Adipose tissue (tissue), 3 donors: Measurements from ENCODE around the gene PRR13. TPM values are rescaled to one million over a fixed set of nuclear protein-coding genes. Genes with fewer than 3 reads are reported as not detected.
"Not testable (repeated sequence)": the region's sequence is repeated elsewhere in the genome, so short reads cannot be mapped to it uniquely, and the experiment has no call there.

Experiments
- H3K27ac ChIP-seq: one replicate; pipeline ENCODE4 v1.5.1; 2013; ENCODE audit warnings: low read depth, low read length
- WGBS, 3 donors: extraction: QIAGEN DNeasy Blood & Tissue Kit; methylation state at CpG; one replicate each; pipeline ENCODE4 v1.1.7; 2013; 5-methylcytosine and 5-hydroxymethylcytosine counted together
- polyA plus RNA-seq, 3 donors: library from polyadenylated mRNA; stranded (reverse); fragments of 200-250 nt; gene quantifications; one replicate each; pipeline ENCODE4 v1.2.3, GENCODE V29; 2013
- donor health status: healthy with polysubstance abuse.
- donor health status: Bipolar disorder and iron deficiency.
- donor health status: healthy.

PRR13 gene, protein sequence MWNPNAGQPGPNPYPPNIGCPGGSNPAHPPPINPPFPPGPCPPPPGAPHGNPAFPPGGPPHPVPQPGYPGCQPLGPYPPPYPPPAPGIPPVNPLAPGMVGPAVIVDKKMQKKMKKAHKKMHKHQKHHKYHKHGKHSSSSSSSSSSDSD
- 100 to 1,000 TPM in 2 of 3 donors, 10 to 100 TPM in 1; 82.1 to 179 (median 162) TPM for polyA plus RNA-seq

DNA sequence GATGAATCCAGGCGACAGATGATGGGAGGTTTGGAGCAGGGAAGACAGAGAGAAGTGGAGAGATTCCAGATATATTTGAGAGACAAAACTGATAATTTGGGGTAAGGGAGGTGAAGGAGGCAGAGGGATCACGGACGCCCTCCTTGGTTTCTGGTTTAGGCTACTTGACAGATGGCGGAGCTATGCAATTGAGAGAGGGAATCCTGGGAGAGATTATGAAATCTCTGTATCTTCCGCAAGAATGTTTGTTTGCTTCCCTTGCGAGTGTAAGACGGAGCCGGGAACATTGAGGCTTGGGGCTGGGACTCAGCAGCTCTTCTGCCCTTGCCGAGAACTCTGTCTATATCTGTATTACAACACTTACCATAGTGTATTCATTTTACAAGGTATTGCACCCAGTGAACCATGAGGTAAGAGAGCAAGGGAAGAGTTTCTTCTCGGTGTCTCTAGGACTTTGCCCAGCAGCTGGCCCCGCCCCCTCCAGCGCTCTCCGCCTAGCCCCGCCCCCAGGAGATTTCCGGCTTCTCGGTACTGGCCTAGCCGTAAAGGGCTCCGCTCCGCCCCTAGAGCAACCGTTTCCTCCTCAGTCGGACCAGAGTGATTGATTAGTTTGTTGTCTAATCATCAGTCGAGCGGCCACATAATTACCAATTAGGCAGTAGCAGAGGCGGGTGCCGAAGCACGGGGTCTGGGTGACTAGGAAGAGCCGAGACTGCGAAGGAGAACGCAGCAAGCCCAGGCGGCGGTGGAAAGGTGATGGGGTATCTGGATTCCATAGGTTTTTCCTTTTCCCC is at the start of gene PRR13:
PRR13 (plus strand) TSS at position 695 of the 794 bp plus-strand sequence. CDS start 981 bp downstream, outside the sequence.
- peak within 1 kb of the TSS; percentile 69 for H3K27ac ChIP-seq
- WGBS, 3 donors, result 0 to 1% (median 1%) methylated on average over 31 of the region's 31 CpGs

DNA sequence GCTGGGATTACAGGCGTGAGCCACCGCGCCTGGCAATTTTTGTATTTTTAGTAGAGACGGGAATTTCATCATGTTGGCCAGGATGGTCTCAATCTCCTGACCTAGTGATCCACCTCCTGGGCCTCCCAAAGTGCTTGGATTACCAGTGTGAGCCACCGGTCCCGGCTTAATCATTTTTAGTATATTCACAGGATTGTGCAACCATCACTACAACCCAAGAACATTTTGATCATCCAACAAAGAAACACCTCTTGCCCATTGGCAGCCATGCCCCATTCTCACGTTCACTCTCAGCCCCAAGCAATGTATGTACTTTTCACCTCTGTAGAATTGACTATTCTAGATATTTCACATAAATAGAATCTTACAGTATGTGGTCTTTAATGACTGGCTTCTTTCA is 41.6 kb upstream of the PRR13 start:
- no peak overlapping the region for H3K27ac ChIP-seq
- WGBS, 3 donors, result 89 to 97% (median 97%) methylated on average over 6 to 7 of the region's 7 CpGs

DNA sequence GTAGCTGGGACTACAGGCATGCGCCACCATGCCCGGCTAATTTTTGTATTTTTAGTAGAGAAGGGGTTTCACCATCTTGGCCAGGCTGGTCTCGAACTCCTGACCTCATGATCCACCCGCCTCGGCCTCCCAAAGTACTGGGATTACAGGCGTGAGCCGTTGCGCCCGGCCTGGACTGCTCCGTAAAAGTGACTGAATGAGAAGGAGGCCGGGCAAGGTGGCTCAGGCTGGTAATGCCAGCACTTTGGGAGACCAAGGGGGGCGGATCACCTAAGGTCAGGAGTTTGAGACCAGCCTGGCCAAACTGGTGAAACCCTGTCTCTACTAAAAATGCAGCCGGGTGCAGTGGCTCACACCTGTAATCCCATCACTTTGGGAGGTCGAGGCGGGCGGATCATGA is 39.2 kb upstream of the PRR13 start:
- H3K27ac ChIP-seq, result not testable (repeated sequence)
- WGBS, 3 donors, result 96% methylated on average over 16 of the region's 16 CpGs

DNA sequence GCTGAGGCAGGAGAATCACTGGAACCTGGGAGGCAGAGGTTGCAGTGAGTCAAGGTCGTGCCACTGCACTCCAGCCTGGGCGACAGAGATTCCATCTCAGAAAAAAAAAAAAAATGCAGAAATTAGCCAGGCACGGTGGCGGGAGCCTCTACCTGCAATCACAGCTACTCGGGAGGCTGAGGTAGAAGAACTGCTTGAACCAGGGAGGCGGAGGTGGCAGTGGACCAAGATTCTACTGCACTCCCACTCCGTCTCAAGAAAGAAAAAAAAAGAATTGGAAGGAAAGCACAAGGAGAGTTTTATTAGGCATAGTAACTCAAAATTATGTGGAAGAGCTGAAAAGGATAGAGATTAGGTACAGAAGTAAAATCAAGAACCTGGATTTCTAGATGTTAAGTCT is 38.7 kb upstream of the PRR13 start:
- WGBS, 3 donors, result 65 to 72% (median 66%) methylated on average over 7 of the region's 7 CpGs

DNA sequence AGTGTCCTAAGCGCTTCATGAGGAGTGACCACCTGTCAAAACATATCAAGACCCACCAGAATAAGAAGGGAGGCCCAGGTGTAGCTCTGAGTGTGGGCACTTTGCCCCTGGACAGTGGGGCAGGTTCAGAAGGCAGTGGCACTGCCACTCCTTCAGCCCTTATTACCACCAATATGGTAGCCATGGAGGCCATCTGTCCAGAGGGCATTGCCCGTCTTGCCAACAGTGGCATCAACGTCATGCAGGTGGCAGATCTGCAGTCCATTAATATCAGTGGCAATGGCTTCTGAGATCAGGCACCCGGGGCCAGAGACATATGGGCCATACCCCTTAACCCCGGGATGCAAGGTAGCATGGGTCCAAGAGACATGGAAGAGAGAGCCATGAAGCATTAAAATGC is 30.6 kb upstream of the PRR13 start:
- WGBS, 3 donors, result 91 to 98% (median 97%) methylated on average over 5 of the region's 5 CpGs
- no peak overlapping the region for H3K27ac ChIP-seq

More for the DNA sequence above, 38.7 kb upstream of the PRR13 start:
- H3K27ac ChIP-seq, result no peak overlapping the region

DNA sequence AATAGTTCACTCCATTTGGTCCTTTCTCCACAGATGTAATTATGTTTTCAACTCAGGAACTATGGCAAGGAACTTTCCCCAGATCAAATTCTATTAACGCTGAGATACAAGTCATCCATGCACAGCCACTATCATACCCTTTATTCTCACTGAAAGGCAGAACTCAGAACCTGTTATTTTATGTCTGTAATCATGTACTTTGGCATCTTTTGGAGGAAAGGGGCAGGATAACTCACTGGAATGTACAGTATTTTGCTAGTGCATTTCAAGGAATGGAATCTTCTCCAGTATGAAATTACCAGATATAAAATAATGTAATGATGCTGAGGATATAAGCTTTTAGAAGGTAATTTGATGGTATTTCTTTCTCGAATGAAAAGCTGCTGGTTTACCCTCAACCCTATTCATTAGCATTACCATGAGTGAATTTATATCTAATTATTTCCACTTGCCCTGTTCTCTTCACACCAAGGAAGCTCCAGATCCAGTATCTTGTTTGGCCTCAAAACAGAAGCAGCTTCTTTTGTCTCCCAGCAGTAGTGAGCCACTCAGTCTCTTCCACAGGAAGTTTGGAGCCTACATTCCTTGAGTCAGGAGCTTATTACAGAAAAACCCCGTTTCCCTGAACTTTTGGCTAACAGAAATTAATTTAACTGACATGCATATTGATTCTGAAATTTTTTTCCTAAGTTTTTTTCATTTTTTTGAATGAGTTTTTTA is 27.9 kb upstream of the PRR13 start:
- H3K27ac ChIP-seq, result no peak overlapping the region
- 67 to 77% (median 73%) methylated on average over 3 of the region's 3 CpGs for WGBS, 3 donors

DNA sequence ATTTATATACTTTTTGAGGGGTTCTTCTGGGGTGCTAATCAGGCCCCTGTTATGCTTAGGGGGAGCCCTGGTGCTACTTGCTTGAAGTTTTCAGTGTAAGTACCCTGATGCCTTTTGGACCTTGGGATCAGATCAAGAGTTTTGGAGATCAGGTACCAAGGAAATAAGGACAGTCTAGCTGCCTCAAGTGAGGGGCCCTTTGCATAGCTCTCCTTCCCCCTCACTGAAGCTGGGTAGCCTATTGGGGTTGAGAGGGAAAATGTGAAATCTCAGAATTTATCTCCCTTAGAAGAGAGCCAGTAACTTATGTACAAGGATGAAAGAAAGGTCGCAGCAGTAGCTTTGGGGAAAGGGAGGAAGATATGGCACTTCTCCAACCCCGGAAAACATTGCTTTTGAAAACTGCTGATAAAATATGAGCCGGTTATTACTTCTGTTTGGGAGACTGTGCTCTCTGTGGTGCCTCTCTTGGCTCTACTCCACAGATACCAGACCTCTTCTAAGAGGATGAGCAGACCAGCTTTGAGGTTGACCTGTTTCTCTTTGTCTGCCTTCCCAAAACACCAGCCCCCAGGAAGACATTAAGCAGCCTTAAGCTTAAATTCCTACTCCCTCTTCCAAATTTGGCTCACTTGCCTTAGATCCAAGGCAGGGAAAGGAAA is 26.6 kb upstream of the PRR13 start:
- 14 to 29% (median 28%) methylated on average over 3 of the region's 3 CpGs for WGBS, 3 donors
- H3K27ac ChIP-seq, result no peak overlapping the region

DNA sequence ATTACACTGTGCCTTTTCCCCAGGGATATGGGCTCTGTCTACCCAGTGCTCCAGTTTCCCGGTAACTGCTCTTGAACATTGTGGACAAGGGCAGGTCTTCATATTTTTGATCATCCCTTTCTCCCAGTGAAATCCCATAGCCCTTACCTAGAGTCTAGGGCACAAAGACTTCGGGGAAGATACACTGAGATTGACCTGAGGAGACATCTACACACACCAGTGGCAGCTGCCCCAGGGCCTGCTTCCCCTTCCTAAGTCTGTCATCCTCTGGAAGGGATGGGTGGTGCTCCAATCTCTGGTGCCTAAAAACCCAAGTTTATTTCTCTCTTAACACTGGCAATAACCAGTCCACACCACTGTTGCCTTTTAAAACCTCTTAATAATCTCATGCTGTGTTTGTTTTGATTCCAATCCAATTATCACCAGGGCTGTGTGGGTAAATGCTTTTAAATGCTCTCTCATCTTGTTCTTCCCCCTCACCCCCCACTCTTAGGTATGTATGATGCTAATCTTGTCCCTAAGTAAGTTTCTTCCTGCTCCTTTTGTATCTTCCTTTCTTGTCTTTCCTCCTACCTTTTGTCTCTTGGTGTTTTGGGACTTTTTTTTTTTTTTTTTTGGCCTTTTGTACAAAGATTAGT is 25.7 kb upstream of the PRR13 start:
- H3K27ac ChIP-seq, result not testable (repeated sequence)
- WGBS, 3 donors, result 76 to 85% (median 79%) methylated on average over 2 of the region's 2 CpGs

DNA sequence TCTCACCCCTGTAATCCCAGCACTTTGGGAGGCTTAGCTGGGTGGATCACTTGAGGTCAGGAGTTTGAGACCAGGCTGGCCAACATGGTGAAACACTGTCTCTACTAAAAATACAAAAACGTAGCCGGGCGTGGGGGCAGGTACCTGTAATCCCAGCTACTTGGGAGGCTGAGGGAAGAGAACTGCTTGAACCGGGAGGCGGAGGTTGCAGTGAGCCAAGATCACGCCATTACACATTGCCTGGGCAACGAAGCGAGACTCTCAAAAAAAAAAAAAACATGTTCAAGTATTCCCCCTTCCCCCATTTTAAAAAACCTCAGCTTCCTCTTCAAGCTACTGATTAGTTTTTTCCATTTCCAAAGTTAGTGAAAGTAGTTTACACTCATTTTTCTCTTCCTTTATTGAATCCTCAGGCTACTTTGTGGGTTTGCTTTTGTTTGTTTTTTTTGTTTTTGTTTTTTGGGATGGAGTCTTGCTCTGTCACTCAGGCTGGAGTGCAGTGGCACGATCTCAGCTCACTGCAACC is 24.2 kb upstream of the PRR13 start:
- not testable (repeated sequence) for H3K27ac ChIP-seq
- 55 to 85% (median 60%) methylated on average over 9 of the region's 9 CpGs for WGBS, 3 donors

DNA sequence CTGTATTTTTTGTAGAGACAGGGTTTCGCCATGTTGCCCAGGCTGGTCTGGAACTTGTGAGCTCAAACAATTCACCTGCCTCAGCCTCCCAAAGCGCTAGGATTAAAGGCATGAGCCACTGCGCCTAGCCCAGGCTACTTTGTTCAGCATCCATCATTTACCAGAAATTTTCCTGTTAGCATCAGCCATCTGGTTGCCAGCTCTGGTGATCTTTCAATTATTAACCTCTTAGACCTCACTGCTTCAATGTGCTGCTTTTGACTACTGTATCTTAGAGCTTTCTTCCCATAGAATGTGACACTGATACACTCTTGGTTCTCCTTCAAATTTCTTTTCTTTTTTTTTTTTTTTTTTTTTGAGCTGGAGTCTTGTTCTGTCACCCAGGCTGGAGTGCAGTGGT is 23.3 kb upstream of the PRR13 start:
- 87 to 97% (median 92%) methylated on average over 3 of the region's 3 CpGs for WGBS, 3 donors
- H3K27ac ChIP-seq, result no peak overlapping the region

DNA sequence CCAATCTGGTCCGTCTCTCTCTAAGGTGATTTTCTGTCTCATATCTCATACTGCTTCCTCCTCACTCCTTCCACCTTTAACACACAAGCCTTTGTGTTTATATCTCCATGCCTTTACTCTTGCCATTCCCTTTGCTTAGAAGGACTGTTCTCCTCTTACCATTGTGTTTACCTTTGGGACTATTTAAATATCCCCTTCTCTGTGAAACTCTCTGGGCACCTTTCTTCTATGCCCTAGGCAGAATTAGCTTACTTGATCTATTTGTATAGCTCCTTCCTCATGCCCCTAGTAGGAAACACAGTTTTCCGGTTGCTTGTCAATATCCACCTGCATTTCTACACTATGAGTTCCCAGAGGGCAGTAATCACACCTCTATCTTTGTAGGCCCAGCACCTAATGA is 21.8 kb upstream of the PRR13 start:
- no peak overlapping the region for H3K27ac ChIP-seq
- 85 to 92% (median 86%) methylated on average over 2 of the region's 2 CpGs for WGBS, 3 donors

DNA sequence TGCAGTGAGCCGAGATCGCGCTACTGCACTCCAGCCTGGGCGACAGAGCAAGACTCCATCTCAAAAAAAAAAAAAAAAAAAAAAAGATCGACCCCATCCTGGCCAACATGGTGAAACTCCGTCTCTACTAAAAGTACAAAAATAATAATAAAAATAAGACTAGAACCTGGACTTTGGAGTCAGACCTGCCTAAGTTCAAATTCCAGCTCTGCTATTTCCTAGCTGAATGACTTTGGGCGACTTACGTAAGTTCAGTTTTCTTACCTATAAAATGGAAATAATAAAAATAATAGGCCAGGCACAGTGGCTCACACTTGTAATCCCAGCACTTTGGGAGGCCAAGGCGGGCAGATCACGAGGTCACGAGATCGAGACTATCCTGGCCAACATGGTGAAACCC is 19.3 kb upstream of the PRR13 start:
- 87 to 92% (median 90%) methylated on average over 11 to 12 of the region's 12 CpGs for WGBS, 3 donors

DNA sequence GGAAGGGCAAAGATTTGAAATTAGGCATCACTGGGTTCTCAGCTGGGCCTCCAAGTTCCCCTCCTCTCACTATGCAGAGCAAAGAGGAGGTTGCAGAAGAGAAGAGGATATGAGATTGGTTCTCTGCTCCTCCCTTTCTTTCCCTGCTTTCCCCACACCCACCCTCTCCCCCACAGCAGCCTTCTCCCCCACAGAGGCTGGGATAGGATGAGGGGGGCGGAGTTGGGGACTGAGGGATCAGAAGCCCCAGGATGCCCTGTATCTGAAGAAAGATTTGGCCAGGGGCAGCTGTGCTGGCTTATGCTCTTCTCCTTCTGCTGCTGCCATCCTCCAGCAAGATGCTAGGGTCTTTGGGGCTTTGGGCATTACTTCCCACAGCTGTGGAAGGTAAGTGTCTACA is 17.9 kb upstream of the PRR13 start, which contains the start of gene AMHR2:
AMHR2 (plus strand) TSS at position 259 of the 400 bp plus-strand sequence; CDS start at position 339, 80 bp downstream.
- H3K27ac ChIP-seq, result no peak within 1 kb of the TSS
- WGBS, 3 donors, result 86 to 100% (median 96%) methylated on average over 1 of the region's 1 CpG

More for the DNA sequence above, 19.3 kb upstream of the PRR13 start:
- not testable (repeated sequence) for H3K27ac ChIP-seq

DNA sequence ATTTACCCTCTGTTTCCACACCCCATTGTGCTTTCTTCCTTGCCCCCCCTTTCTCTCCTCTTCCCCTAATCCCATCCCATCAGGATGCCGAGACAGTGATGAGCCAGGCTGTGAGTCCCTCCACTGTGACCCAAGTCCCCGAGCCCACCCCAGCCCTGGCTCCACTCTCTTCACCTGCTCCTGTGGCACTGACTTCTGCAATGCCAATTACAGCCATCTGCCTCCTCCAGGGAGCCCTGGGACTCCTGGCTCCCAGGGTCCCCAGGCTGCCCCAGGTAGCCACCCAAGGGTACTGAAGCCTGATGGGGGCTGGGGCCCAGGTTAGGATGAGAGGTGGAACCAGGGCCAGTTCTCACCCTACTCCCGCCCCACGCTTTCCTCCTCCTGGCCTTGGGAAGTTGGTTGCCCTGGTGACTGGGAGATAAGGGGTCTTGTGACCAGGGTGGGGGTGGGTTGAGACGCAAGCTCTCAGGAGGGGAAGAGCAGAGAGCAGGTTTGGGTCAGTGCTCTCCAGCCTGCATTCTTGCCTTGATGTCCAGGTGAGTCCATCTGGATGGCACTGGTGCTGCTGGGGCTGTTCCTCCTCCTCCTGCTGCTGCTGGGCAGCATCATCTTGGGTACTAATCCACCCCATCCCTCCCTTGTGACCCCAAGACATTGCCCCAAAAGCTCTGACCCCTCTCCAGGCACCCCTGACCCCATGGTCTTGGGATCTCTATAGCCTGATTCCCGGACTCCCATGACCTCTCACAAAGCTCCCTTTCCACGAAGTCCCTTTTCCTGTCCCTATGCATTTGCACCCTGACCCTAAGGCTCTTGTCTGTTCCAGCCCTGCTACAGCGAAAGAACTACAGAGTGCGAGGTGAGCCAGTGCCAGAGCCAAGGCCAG is 16.7 kb upstream of the PRR13 start:
- 39 to 82% (median 81%) methylated on average over 8 to 9 of the region's 9 CpGs for WGBS, 3 donors
- no peak overlapping the region for H3K27ac ChIP-seq

DNA sequence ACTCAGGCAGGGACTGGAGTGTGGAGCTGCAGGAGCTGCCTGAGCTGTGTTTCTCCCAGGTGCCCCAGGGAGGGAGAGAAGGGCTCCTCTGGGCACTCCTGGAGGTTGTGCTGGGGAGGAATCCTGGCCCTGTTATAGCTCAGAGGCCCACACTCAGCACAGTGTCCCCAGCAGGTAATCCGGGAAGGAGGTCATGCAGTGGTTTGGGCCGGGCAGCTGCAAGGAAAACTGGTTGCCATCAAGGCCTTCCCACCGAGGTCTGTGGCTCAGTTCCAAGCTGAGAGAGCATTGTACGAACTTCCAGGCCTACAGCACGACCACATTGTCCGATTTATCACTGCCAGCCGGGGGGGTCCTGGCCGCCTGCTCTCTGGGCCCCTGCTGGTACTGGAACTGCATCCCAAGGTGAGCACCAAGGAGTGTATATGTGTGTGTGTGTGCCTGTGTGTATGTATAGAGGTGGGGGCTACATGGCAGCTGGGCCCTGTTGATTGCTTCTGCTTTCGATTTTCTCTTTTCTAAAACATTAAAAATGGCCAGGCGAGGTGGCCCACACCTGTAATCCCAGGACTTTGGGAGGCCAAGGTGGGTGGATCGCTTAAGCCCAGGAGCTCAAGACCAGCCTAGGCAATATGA is 15.9 kb upstream of the PRR13 start:
- WGBS, 3 donors, result 43 to 79% (median 77%) methylated on average over 11 of the region's 11 CpGs
- no peak overlapping the region for H3K27ac ChIP-seq

DNA sequence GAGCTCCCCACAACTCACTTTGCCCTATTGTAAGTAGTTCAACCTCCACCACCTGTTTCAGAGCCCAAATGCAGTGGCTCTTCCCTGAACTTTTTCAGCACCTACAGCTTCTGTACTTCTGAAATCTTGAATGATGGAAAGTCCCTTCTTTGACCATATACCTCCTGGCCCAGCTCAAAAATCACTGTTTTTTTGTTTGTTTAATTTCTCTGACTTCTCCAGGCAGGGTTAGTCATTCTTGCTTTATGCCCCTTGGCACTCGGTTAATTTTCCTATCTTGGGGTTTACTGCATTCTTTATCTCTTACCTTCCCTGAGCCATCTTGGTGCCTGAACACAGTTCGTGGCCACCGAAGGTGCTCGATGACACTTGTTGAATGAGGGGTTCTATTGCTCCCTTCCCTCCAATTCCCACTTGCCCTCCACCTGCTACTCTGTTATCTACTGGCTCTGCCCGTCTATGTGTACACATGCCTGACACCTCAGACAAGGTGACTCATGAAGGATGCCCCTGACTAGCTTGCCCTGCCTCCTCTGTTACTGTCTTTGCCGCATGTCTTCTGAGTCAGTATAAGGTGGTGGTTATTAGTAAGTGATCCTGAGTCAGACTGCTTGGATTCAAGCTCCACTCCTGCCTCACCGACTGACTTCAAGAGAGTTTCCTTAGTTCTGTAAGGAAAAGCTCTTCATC is 13.5 kb upstream of the PRR13 start:
- no peak overlapping the region for H3K27ac ChIP-seq
- 66 to 87% (median 86%) methylated on average over 7 of the region's 7 CpGs for WGBS, 3 donors
